A673 (cell line): ENCODE measurements around the gene ADGRE2. TPM values are rescaled to one million over a fixed set of nuclear protein-coding genes. Genes with fewer than 3 reads are reported as not detected.

Experiments used
- BruUV-seq: library from RNA; stranded (reverse); fragments of 400-500 nt; replicated peaks from 2 replicates; lab custom pipeline; 2021; lab: Mats Ljungman, UMichigan
- CTCF ChIA-PET: fragments of 300-600 bp; sonication (Branson Sonifier 250); formaldehyde crosslinking; loops from one replicate; lab custom pipeline; 2022; ENCODE audit warnings: antibody characterized with exemption; lab: Charles Lee
- POLR2A ChIA-PET: fragments of 300-600 bp; sonication (Branson Sonifier 250); formaldehyde crosslinking; loops from one replicate; lab custom pipeline; 2022; ENCODE audit warnings: antibody characterized with exemption; ENCODE audit not compliant: low non-redundant PET; lab: Charles Lee
- DNase-seq: peaks from one replicate; pipeline ENCODE4 v3.0.0-alpha.2; 2015; ENCODE audit warnings: low spot score
- H3K27ac ChIP-seq: fragments of 200-600 bp; sonication (generic); 2 replicates; pipeline ENCODE4 v1.5.1; 2016; ENCODE audit warnings: mixed run types, low read depth, mild to moderate bottlenecking, mixed read lengths, antibody characterized with exemption, low read length; ENCODE audit not compliant: poor library complexity, severe bottlenecking
- H3K27me3 ChIP-seq: fragments of 200-600 bp; sonication (generic); replicated peaks from 2 replicates; pipeline ENCODE4 v1.6.1; 2017; ENCODE audit warnings: mixed run types, low read depth, mild to moderate bottlenecking, mixed read lengths, antibody characterized with exemption, low read length; ENCODE audit not compliant: insufficient read depth, poor library complexity
- H3K36me3 ChIP-seq: fragments of 200-600 bp; sonication (generic); 2 replicates; pipeline ENCODE4 v1.6.1; 2016; ENCODE audit warnings: mixed run types, mild to moderate bottlenecking, mixed read lengths, antibody characterized with exemption, low read length; ENCODE audit not compliant: insufficient read depth, poor library complexity, severe bottlenecking
- H3K4me1 ChIP-seq: fragments of 200-600 bp; sonication (generic); 2 replicates; pipeline ENCODE4 v1.6.1; 2017; ENCODE audit warnings: mixed run types, mild to moderate bottlenecking, mixed read lengths, antibody characterized with exemption, low read length; ENCODE audit not compliant: insufficient read depth, poor library complexity, severe bottlenecking
- H3K4me3 ChIP-seq: fragments of 200-600 bp; sonication (generic); 2 replicates; pipeline ENCODE4 v1.5.1; 2016; ENCODE audit warnings: low read depth, mixed run types, mild to moderate bottlenecking, mixed read lengths, low read length; ENCODE audit not compliant: poor library complexity, severe bottlenecking
- H3K9me3 ChIP-seq: fragments of 200-600 bp; sonication (generic); 2 replicates; pipeline ENCODE4 v1.6.1; 2016; ENCODE audit warnings: mixed run types, low read depth, mild to moderate bottlenecking, mixed read lengths, antibody characterized with exemption, low read length; ENCODE audit not compliant: poor library complexity, severe bottlenecking
- CTCF ChIP-seq: fragments of 300-800, 200-600 bp; sonication (generic); conservative IDR thresholded peaks from 2 replicates; pipeline ENCODE4 v1.5.1; 2017; ENCODE audit warnings: low read depth, mild to moderate bottlenecking, antibody characterized with exemption, low read length, moderate library complexity, mixed read lengths
- EZH2 ChIP-seq: fragments of 200-600 bp; sonication (generic); IDR thresholded peaks from 2 replicates; pipeline ENCODE4 v1.6.1; 2017; ENCODE audit warnings: borderline replicate concordance, low read depth, mild to moderate bottlenecking, mixed read lengths, antibody characterized with exemption, low read length; ENCODE audit not compliant: poor library complexity, severe bottlenecking
- intact Hi-C: fragments of 100-400 bp; cut with micrococcal nuclease; formaldehyde crosslinking; loops from one replicate; pipeline ENCODE4 v1.10.0; 2022; ENCODE audit not compliant: unreplicated experiment
- total RNA-seq: library from RNA; stranded (reverse); gene quantifications from 2 replicates; pipeline ENCODE4 v1.2.3, GENCODE V29; 2021

ADGRE2 gene
- total RNA-seq, 1 experiment from 2014 or later = 0.19 TPM

- ChIA-PET CTCF (no interaction called here), POLR2A (interaction anchor here (0.6 kb wide), 1 partner anchor 9 kb away, joined by 3 read pairs; no protein-coding TSS in a partner anchor)
- no peaks in the 10 kb centered on the region for H3K27me3 ChIP-seq
- H3K4me3 ChIP-seq = no peak overlapping the region
- H3K27ac ChIP-seq = no peak overlapping the region
- intact Hi-C loops = no loop called here
- no peaks in the 10 kb centered on the region for H3K4me1 ChIP-seq
- no peaks in the 10 kb centered on the region for H3K36me3 ChIP-seq
- BruUV-seq = no TSS peak
- no peak for DNase-seq
- no peaks in the 10 kb centered on the region for H3K9me3 ChIP-seq
- TF ChIP-seq EZH2 = no peak
- no peak for TF ChIP-seq CTCF
Observed at GRCh38 chr19:14770136-14770535, 8.2 kb downstream of the ADGRE2 start.

- POLR2A ChIA-PET = no interaction called here
- H3K4me3 ChIP-seq = no peak overlapping the region
- no peaks in the 10 kb centered on the region for H3K9me3 ChIP-seq
- TF ChIP-seq CTCF (no peak), EZH2 (no peak)
- no peak for DNase-seq
- intact Hi-C loops = no loop called here
- no TSS peak for BruUV-seq
- H3K27ac ChIP-seq = no peak overlapping the region
- CTCF ChIA-PET = no interaction called here
- no peaks in the 10 kb centered on the region for H3K27me3 ChIP-seq
- H3K4me1 ChIP-seq = no peaks in the 10 kb centered on the region
- no peaks in the 10 kb centered on the region for H3K36me3 ChIP-seq
Observed at GRCh38 chr19:14769201-14769600, 9.2 kb downstream of the ADGRE2 start.

GRCh38 chr19:14768001-14768400 is 10.4 kb downstream of the ADGRE2 start:
- TF ChIP-seq CTCF (no peak), EZH2 (no peak)
- H3K4me1 ChIP-seq = no peaks in the 10 kb centered on the region
- no peak for DNase-seq
- ChIA-PET CTCF (no interaction called here), POLR2A (no interaction called here)
- intact Hi-C loops = no loop called here
- H3K4me3 ChIP-seq = no peak overlapping the region
- no TSS peak for BruUV-seq
- no peaks in the 10 kb centered on the region for H3K9me3 ChIP-seq
- no peak overlapping the region for H3K27ac ChIP-seq
- no peaks in the 10 kb centered on the region for H3K36me3 ChIP-seq
- H3K27me3 ChIP-seq = no peaks in the 10 kb centered on the region
